AG04449 (cell line): ENCODE measurements around the gene IFFO2.

ENCODE experiments used
- CTCF ChIA-PET: fragments of 350-600 bp; formaldehyde crosslinking; extraction: SDS; loops from one replicate; lab custom pipeline; 2021; ENCODE audit warnings: antibody characterized with exemption; lab: Yijun Ruan, JAX
- POLR2A ChIA-PET: fragments of 400-600, 350-600 bp; formaldehyde crosslinking; extraction: SDS; loops from one replicate; lab custom pipeline; 2020; ENCODE audit warnings: antibody characterized with exemption, inconsistent platforms; lab: Yijun Ruan, JAX
- DNase-seq: peaks from one replicate; pipeline ENCODE4 v3.0.0-alpha.2; 2010; ENCODE audit warnings: low read depth, low spot score
- H3K4me3 ChIP-seq: 2 replicates; pipeline ENCODE4 v1.5.1; 2011; ENCODE audit warnings: low read depth, mild to moderate bottlenecking, control low read depth, low read length
- CTCF ChIP-seq: IDR thresholded peaks from one replicate; pipeline ENCODE4 v1.5.1; 2011; ENCODE audit warnings: mild to moderate bottlenecking, moderate library complexity, low read length, control low read depth, inconsistent platforms; ENCODE audit not compliant: insufficient read depth; ENCODE audit errors: missing control alignments

The IFFO2 gene

GRCh38 chr1:18919956-18920355 lies 36.5 kb downstream of the IFFO2 start:
- TF ChIP-seq CTCF: no peak
- no peak for DNase-seq
- ChIA-PET CTCF (no interaction called here), POLR2A (no interaction called here)
- no peak overlapping the region for H3K4me3 ChIP-seq

- CTCF ChIA-PET: interaction anchor here (9.2 kb wide), 1 partner anchor 14 kb away, joined by 115 read pairs; the partner anchor contains the start of gene ALDH4A1
- POLR2A ChIA-PET: no interaction called here
- no peak for TF ChIP-seq CTCF
- DNase-seq: no peak
- no peak overlapping the region for H3K4me3 ChIP-seq
These were observed 37.1 kb downstream of the IFFO2 start for GRCh38 chr1:18919197-18919905.

DNA sequence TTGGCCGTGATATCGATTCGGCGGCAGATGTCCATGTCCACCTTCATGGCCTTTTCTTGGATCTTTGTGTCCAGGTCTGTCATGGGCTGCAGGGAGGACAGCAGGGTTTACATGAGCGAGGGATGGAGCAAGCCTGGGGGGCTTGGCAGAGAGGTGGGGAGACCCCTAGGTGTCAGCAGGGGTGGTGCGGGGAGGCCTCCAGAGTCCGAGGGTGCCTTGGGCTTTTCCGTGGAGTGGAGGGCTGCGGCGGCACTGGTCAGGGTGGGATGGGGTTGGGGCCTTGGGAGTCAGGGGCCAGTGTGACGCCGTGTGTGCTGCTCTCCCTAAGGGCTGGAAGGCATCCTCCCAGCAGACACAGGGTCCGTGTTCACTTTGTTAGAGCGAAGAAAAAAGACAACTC lies 38.1 kb downstream of the IFFO2 start:
- TF ChIP-seq CTCF: no peak
- no peak overlapping the region for H3K4me3 ChIP-seq
- ChIA-PET POLR2A (no interaction called here), CTCF (interaction anchor here (9.2 kb wide), 1 partner anchor 13 kb away, joined by 115 read pairs; the partner anchor contains the start of gene ALDH4A1)
- DNase-seq: no peak

DNA sequence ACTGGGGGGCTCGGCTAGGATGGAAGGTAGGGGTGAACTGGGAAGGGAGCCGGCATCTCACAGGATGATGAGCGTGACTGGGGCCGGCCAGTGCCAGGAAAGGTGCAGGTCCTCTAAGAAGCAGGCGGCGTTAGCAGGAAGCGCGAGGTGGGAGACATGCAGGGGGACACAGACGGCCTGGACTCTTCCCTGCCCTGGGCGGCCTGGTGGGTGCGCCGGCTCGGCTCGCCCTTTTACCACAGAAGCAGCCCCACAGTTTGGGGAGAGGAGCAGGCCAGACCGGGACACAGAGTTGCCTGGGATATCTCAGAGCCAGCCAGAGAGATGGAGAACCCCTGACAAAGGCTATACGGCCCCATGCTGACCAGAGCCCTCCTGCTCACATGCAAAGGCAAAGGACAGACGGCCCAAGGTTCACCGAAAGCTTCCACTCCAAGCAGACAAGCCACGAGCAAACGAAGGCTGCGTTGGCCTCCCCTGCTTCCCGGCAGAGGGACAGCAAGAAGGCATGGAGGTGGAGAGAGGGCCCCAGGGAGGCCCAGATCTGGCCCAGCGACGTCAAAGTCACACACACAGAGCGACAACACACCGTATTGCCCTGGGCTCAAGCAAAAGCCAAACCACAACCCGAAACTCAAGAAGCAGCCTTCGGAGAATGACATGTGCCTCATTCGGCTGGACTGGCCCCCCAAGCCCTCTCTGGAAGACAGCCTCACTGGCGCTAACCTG lies 39.2 kb downstream of the IFFO2 start:
- CTCF ChIA-PET: interaction anchor here (1.0 to 10.6 kb wide), 6 partner anchors 10 to 179 kb away, joined by 3 to 212 read pairs (median 76); partner anchors contain the start of genes ALDH4A1 and IFFO2
- no peak for DNase-seq
- POLR2A ChIA-PET: no interaction called here
- H3K4me3 ChIP-seq: no peak overlapping the region
- TF ChIP-seq CTCF: no peak

- no peak overlapping the region for H3K4me3 ChIP-seq
- POLR2A ChIA-PET: no interaction called here
- TF ChIP-seq CTCF: no peak
- no peak for DNase-seq
- CTCF ChIA-PET: interaction anchor here (1.0 to 10.6 kb wide), 13 partner anchors 10 to 187 kb away, joined by 3 to 212 read pairs (median 56); partner anchors contain the start of genes ALDH4A1 and IFFO2
These were observed 41.1 kb downstream of the IFFO2 start for GRCh38 chr1:18915341-18915740.
